Left ventricle myocardium inferior (tissue), 1 donor: Measurements from ENCODE around the gene IRF4. TPM values are rescaled to one million over a fixed set of nuclear protein-coding genes. Genes with fewer than 3 reads are reported as not detected.

Experiments
- DNase-seq: peaks from one replicate; pipeline ENCODE4 v3.0.0-alpha.2; 2020
- H3K27ac ChIP-seq: fragments of 200-600 bp; replicated peaks from 2 replicates; pipeline ENCODE4 v1.8.0; 2021
- H3K27me3 ChIP-seq: fragments of 200-600 bp; 2 replicates; pipeline ENCODE4 v1.8.0; 2021; ENCODE audit warnings: low read depth
- H3K36me3 ChIP-seq: fragments of 200-600 bp; 2 replicates; pipeline ENCODE4 v1.8.0; 2021
- H3K4me1 ChIP-seq: fragments of 200-600 bp; 2 replicates; pipeline ENCODE4 v1.8.0; 2021
- H3K4me3 ChIP-seq: fragments of 200-600 bp; 2 replicates; pipeline ENCODE4 v1.8.0; 2021; ENCODE audit warnings: mild to moderate bottlenecking, moderate library complexity
- H3K9me3 ChIP-seq: fragments of 200-600 bp; replicated peaks from 2 replicates; pipeline ENCODE4 v1.8.0; 2021
- CTCF ChIP-seq: fragments of 200-600 bp; IDR thresholded peaks from 2 replicates; pipeline ENCODE4 v1.8.0; 2021; ENCODE audit warnings: antibody characterized with exemption, mild to moderate bottlenecking, borderline replicate concordance
- intact Hi-C: fragments of 100-400 bp; cut with micrococcal nuclease; formaldehyde crosslinking; loops from one replicate; pipeline ENCODE4 v1.11.0; 2022
- total RNA-seq: library from RNA; stranded (reverse); fragmentation: NEBNext Ultra II Directional; extraction: Animal tissue kit (Norgen Biotek cat#: 25700); gene quantifications from one replicate; pipeline ENCODE4 v1.2.1, GENCODE V29; 2021
- donor health status: DM: no; HTN: yes; CAD: no; lungs with severe emphysema.

The IRF4 gene
- total RNA-seq, 1 donor from 2014 or later, result 0.22 TPM

- Histone ChIP-seq H3K27ac (no peak overlapping the region), H3K36me3 (no peaks in the 10 kb centered on the region), H3K27me3 (peaks cover 39% of the 10 kb centered on the region), H3K9me3 (no peaks in the 10 kb centered on the region), H3K4me3 (no peak overlapping the region), H3K4me1 (no peaks in the 10 kb centered on the region)
- intact Hi-C loops, result no loop called here
- no peak for TF ChIP-seq CTCF
- no peak for DNase-seq
Measured at GRCh38 chr6:449057-449430, 57.5 kb downstream of the IRF4 start.

GRCh38 chr6:449486-450419 is 58.2 kb downstream of the IRF4 start:
- TF ChIP-seq CTCF, result no peak
- no peaks in the 10 kb centered on the region for H3K4me1 ChIP-seq
- no peak for DNase-seq
- H3K9me3 ChIP-seq, result no peaks in the 10 kb centered on the region
- H3K27ac ChIP-seq, result no peak overlapping the region
- intact Hi-C loops, result no loop called here
- peaks cover 40% of the 10 kb centered on the region for H3K27me3 ChIP-seq
- no peaks in the 10 kb centered on the region for H3K36me3 ChIP-seq
- no peak overlapping the region for H3K4me3 ChIP-seq

GRCh38 chr6:451336-451735 is 59.8 kb downstream of the IRF4 start:
- no peak overlapping the region for H3K27ac ChIP-seq
- no peaks in the 10 kb centered on the region for H3K9me3 ChIP-seq
- intact Hi-C loops, result no loop called here
- TF ChIP-seq CTCF, result no peak
- DNase-seq, result no peak
- H3K36me3 ChIP-seq, result no peaks in the 10 kb centered on the region
- no peak overlapping the region for H3K4me3 ChIP-seq
- H3K4me1 ChIP-seq, result no peaks in the 10 kb centered on the region
- H3K27me3 ChIP-seq, result peaks cover 41% of the 10 kb centered on the region

GRCh38 chr6:451847-452246 is 60.3 kb downstream of the IRF4 start:
- Histone ChIP-seq H3K4me3 (no peak overlapping the region), H3K9me3 (no peaks in the 10 kb centered on the region), H3K27ac (no peak overlapping the region), H3K36me3 (no peaks in the 10 kb centered on the region), H3K4me1 (no peaks in the 10 kb centered on the region), H3K27me3 (peaks cover 40% of the 10 kb centered on the region)
- TF ChIP-seq CTCF, result no peak
- DNase-seq, result no peak
- intact Hi-C loops, result no loop called here

- DNase-seq, result no peak
- Histone ChIP-seq H3K27ac (no peak overlapping the region), H3K27me3 (peaks cover 34% of the 10 kb centered on the region), H3K4me3 (no peak overlapping the region), H3K9me3 (no peaks in the 10 kb centered on the region), H3K4me1 (no peaks in the 10 kb centered on the region), H3K36me3 (no peaks in the 10 kb centered on the region)
- intact Hi-C loops, result no loop called here
- no peak for TF ChIP-seq CTCF
Measured at GRCh38 chr6:452301-453067, 60.9 kb downstream of the IRF4 start.
